ENCODE measurements around the gene NDRG3.

NDRG3 gene

GRCh38 chr20:36745927-36746659, at the start of gene NDRG3:
Gene NDRG3, minus strand, starts transcription at chr20:36746090. Its CDS starts 24,355 bp downstream, at chr20:36721735.
- no peak for TF ChIP-seq CTCF (conservative IDR thresholded peaks at IDR 0.05; ENCODE audit: low read depth, low read length)
- peak; percentile 66 for DNase-seq (ENCODE audit: low read depth)
- H3K4me3 ChIP-seq (ENCODE audit: low read length): peak within 1 kb of the TSS; percentile 74

GRCh38 chr20:36794116-36794474, 48.2 kb upstream of the NDRG3 start:
- no peak for TF ChIP-seq CTCF (conservative IDR thresholded peaks at IDR 0.05; ENCODE audit: low read depth, low read length)
- H3K4me3 ChIP-seq (ENCODE audit: low read length): no peak overlapping the region
- no peak for DNase-seq (ENCODE audit: low read depth)

GRCh38 chr20:36793294-36794115, 47.6 kb upstream of the NDRG3 start:
- no peak for TF ChIP-seq CTCF (conservative IDR thresholded peaks at IDR 0.05; ENCODE audit: low read depth, low read length)
- no peak overlapping the region for H3K4me3 ChIP-seq (ENCODE audit: low read length)
- DNase-seq (ENCODE audit: low read depth): no peak

- DNase-seq (ENCODE audit: low read depth): peak; percentile 92
- TF ChIP-seq CTCF (conservative IDR thresholded peaks at IDR 0.05; ENCODE audit: low read depth, low read length): peak; percentile 89
- H3K4me3 ChIP-seq (ENCODE audit: low read length): no peak overlapping the region
Measured at GRCh38 chr20:36792422-36792821, 46.5 kb upstream of the NDRG3 start.

- H3K4me3 ChIP-seq (ENCODE audit: low read length): no peak overlapping the region
- no peak for TF ChIP-seq CTCF (conservative IDR thresholded peaks at IDR 0.05; ENCODE audit: low read depth, low read length)
- DNase-seq (ENCODE audit: low read depth): no peak
Measured at GRCh38 chr20:36791862-36792261, 46.0 kb upstream of the NDRG3 start.

GRCh38 chr20:36786663-36787062, 40.8 kb upstream of the NDRG3 start:
- TF ChIP-seq CTCF (conservative IDR thresholded peaks at IDR 0.05; ENCODE audit: low read depth, low read length): no peak
- no peak for DNase-seq (ENCODE audit: low read depth)
- H3K4me3 ChIP-seq (ENCODE audit: low read length): no peak overlapping the region
